Neuronal stem cell (in vitro differentiated cells): ENCODE results near the gene ZNF528. TPM values are rescaled to one million over a fixed set of nuclear protein-coding genes. Genes with fewer than 3 reads are reported as not detected.

Experiments used
- DNase-seq: peaks from one replicate; pipeline ENCODE4 v3.0.0-alpha.2; 2013; ENCODE audit warnings: low spot score
- H2AFZ ChIP-seq: one replicate; pipeline ENCODE4 v1.6.1; 2013; ENCODE audit warnings: mild to moderate bottlenecking, low read length, inconsistent platforms
- H2AK5ac ChIP-seq: 2 replicates; pipeline ENCODE4 v1.6.1; 2013; ENCODE audit warnings: low read depth, mild to moderate bottlenecking, inconsistent platforms, low read length, moderate library complexity, mixed read lengths
- H2BK120ac ChIP-seq: 2 replicates; pipeline ENCODE4 v1.6.1; 2013; ENCODE audit warnings: low read depth, mild to moderate bottlenecking, inconsistent platforms, low read length, moderate library complexity, mixed read lengths
- H2BK12ac ChIP-seq: one replicate; pipeline ENCODE4 v1.6.1; 2013; ENCODE audit warnings: low read length, inconsistent platforms
- H2BK15ac ChIP-seq: 2 replicates; pipeline ENCODE4 v1.6.1; 2013; ENCODE audit warnings: mild to moderate bottlenecking, low read length, inconsistent platforms, mixed read lengths
- H2BK5ac ChIP-seq: one replicate; pipeline ENCODE4 v1.6.1; 2013; ENCODE audit warnings: inconsistent platforms, mild to moderate bottlenecking, low read length, moderate library complexity
- H3K14ac ChIP-seq: one replicate; pipeline ENCODE4 v1.6.1; 2013; ENCODE audit warnings: low read length, inconsistent platforms
- H3K18ac ChIP-seq: 2 replicates; pipeline ENCODE4 v1.6.1; 2013; ENCODE audit warnings: low read length, inconsistent platforms
- H3K23ac ChIP-seq: 2 replicates; pipeline ENCODE4 v1.6.1; 2013; ENCODE audit warnings: low read depth, mild to moderate bottlenecking, mixed read lengths, low read length, inconsistent platforms; ENCODE audit not compliant: poor library complexity
- H3K27ac ChIP-seq: replicated peaks from 3 replicates; pipeline ENCODE4 v1.5.1; 2013; ENCODE audit warnings: low read length, inconsistent platforms
- H3K27me3 ChIP-seq, 3 experiments: 2 replicates each; pipeline ENCODE4 v1.6.1; 2013; ENCODE audit warnings: low read length in 3 of 3, mild to moderate bottlenecking in 2 of 3, inconsistent platforms in 1 of 3, low read depth in 1 of 3, mixed read lengths in 1 of 3, moderate library complexity in 1 of 3; ENCODE audit not compliant: control insufficient read depth in 3 of 3, insufficient read depth in 3 of 3
- H3K36me3 ChIP-seq, 2 donors: replicated peaks in 1 of 2; 2 replicates each; pipeline ENCODE4 v1.6.1; 2013; ENCODE audit warnings: low read length in 2 of 2; ENCODE audit not compliant: control insufficient read depth in 2 of 2, insufficient read depth in 2 of 2
- H3K4ac ChIP-seq: 2 replicates; pipeline ENCODE4 v1.6.1; 2013; ENCODE audit warnings: inconsistent platforms, mild to moderate bottlenecking, low read length, moderate library complexity
- H3K4me1 ChIP-seq, 2 donors: 1 replicate in 1 of 2; 2 replicates in 1 of 2; pipeline ENCODE4 v1.6.1; 2013; ENCODE audit warnings: low read length in 2 of 2, low read depth in 1 of 2; ENCODE audit not compliant: control insufficient read depth in 2 of 2, insufficient read depth in 1 of 2
- H3K4me2 ChIP-seq: one replicate; pipeline ENCODE4 v1.6.1; 2013; ENCODE audit warnings: mild to moderate bottlenecking, low read length, inconsistent platforms; ENCODE audit not compliant: insufficient read depth, poor library complexity, severe bottlenecking
- H3K4me3 ChIP-seq, 2 donors: 2 replicates each; pipeline ENCODE4 v1.5.1; 2013; ENCODE audit warnings: low read length in 2 of 2, mild to moderate bottlenecking in 2 of 2, inconsistent platforms in 1 of 2, moderate library complexity in 1 of 2
- H3K79me1 ChIP-seq: one replicate; pipeline ENCODE4 v1.6.1; 2013; ENCODE audit warnings: low read depth, mild to moderate bottlenecking, inconsistent platforms, low read length, moderate library complexity
- H3K9ac ChIP-seq: one replicate; pipeline ENCODE4 v1.6.1; 2013; ENCODE audit warnings: mild to moderate bottlenecking, low read depth, low read length, inconsistent platforms; ENCODE audit not compliant: poor library complexity
- H3K9me3 ChIP-seq, 2 donors: replicated peaks in 1 of 2; 2 replicates each; pipeline versions ENCODE3 to v1.6.1; 2013; ENCODE audit warnings: low read length in 2 of 2, mild to moderate bottlenecking in 2 of 2, inconsistent platforms in 1 of 2, low read depth in 1 of 2, mixed read lengths in 1 of 2, moderate library complexity in 1 of 2; ENCODE audit not compliant: control insufficient read depth in 2 of 2, insufficient read depth in 1 of 2
- H4K8ac ChIP-seq: one replicate; pipeline ENCODE4 v1.6.1; 2013; ENCODE audit warnings: low read depth, mild to moderate bottlenecking, inconsistent platforms, low read length, moderate library complexity
- H4K91ac ChIP-seq: one replicate; pipeline ENCODE4 v1.6.1; 2013; ENCODE audit warnings: low read length, low read depth, mild to moderate bottlenecking, inconsistent platforms; ENCODE audit not compliant: poor library complexity
- WGBS, 2 donors: extraction: QIAGEN DNeasy Blood & Tissue Kit; methylation state at CpG; one replicate each; pipeline ENCODE4 v1.1.7; 2013; ENCODE audit warnings: missing lambda C conversion rate in 2 of 2, mixed read lengths in 1 of 2; ENCODE audit not compliant: insufficient read length in 2 of 2, insufficient replicate concordance in 1 of 2; ENCODE audit errors: extremely low coverage in 2 of 2; 5-methylcytosine and 5-hydroxymethylcytosine counted together
- polyA plus RNA-seq, 2 experiments: library from polyadenylated mRNA; stranded (reverse); fragments of 200-250 nt; gene quantifications; one replicate each; pipeline ENCODE4 v1.2.3, GENCODE V29; 2013

The ZNF528 gene
- polyA plus RNA-seq (2013, experiment 1 of 2): 5.1 TPM
- polyA plus RNA-seq (2013, experiment 2 of 2): 5.6 TPM

GRCh38 chr19:52397310-52398080 lies at the start of gene ZNF528:
ZNF528 (plus strand) TSS chr19:52397849; CDS start chr19:52402014, 4,165 bp downstream.
- H3K4me1 ChIP-seq: peaks cover 0 to 1% of the 10 kb centered on the region in 2 donors
- no peak within 1 kb of the TSS for H2BK120ac ChIP-seq
- no peak within 1 kb of the TSS for H3K14ac ChIP-seq
- no peak within 1 kb of the TSS for H3K27ac ChIP-seq
- H3K4me3 ChIP-seq: peak within 1 kb of the TSS; percentile 62 to 75
- peak within 1 kb of the TSS; percentile 57 for H3K18ac ChIP-seq
- H2AK5ac ChIP-seq: no peak within 1 kb of the TSS
- H3K4ac ChIP-seq: no peak within 1 kb of the TSS
- no peak within 1 kb of the TSS for H4K8ac ChIP-seq
- no peak within 1 kb of the TSS for H2BK15ac ChIP-seq
- H2BK5ac ChIP-seq: no peak within 1 kb of the TSS
- WGBS, 2 donors: no CpG with 5 or more reads among the region's 36 CpGs
- H2BK12ac ChIP-seq: no peak within 1 kb of the TSS
- H3K9me3 ChIP-seq: peaks cover 13 to 50% of the 10 kb centered on the region in 2 donors
- H3K9ac ChIP-seq: peak within 1 kb of the TSS; percentile 53
- H4K91ac ChIP-seq: no peak within 1 kb of the TSS
- H3K36me3 ChIP-seq: peaks cover 4 to 68% of the 10 kb centered on the region in 2 donors
- DNase-seq: peak; percentile 27
- no peak within 1 kb of the TSS for H3K23ac ChIP-seq
- peak within 1 kb of the TSS; percentile 78 for H2AFZ ChIP-seq
- peak within 1 kb of the TSS; percentile 52 for H3K4me2 ChIP-seq
- no peaks in the 10 kb centered on the region for H3K79me1 ChIP-seq
- no peaks in the 10 kb centered on the region for H3K27me3 ChIP-seq

- no peak overlapping the region for H4K91ac ChIP-seq
Observed at GRCh38 chr19:52351512-52351911, 46.1 kb upstream of the ZNF528 start.

GRCh38 chr19:52366414-52366824 lies 31.2 kb upstream of the ZNF528 start:
- Histone ChIP-seq H3K79me1 (peaks cover 2% of the 10 kb centered on the region), H3K9ac (no peak overlapping the region), H3K23ac (no peak overlapping the region), H4K91ac (no peak overlapping the region), H2BK12ac (no peak overlapping the region), H3K4me1 (peaks cover 0 to 5% of the 10 kb centered on the region in 2 donors), H2BK15ac (no peak overlapping the region), H2AK5ac (no peak overlapping the region), H4K8ac (no peak overlapping the region), H3K4me2 (no peak overlapping the region), H3K18ac (no peak overlapping the region), H3K4me3 (no peak overlapping the region), H3K9me3 (peaks cover 19 to 82% of the 10 kb centered on the region in 2 donors), H3K27me3 (no peaks in the 10 kb centered on the region), H2AFZ (no peak overlapping the region), H3K36me3 (peaks cover 17 to 64% of the 10 kb centered on the region in 2 donors), H3K27ac (no peak overlapping the region), H2BK120ac (no peak overlapping the region), H3K14ac (no peak overlapping the region), H3K4ac (no peak overlapping the region), H2BK5ac (no peak overlapping the region)
- no CpG with 5 or more reads among the region's 8 CpGs for WGBS, 2 donors
- no peak for DNase-seq

More at GRCh38 chr19:52351512-52351911, 46.1 kb upstream of the ZNF528 start:
- H3K4me2 ChIP-seq: no peak overlapping the region
- no peak overlapping the region for H3K27ac ChIP-seq
- H3K4me1 ChIP-seq: no peaks in the 10 kb centered on the region
- no peaks in the 10 kb centered on the region for H3K79me1 ChIP-seq
- no CpG with 5 or more reads among the region's 9 CpGs for WGBS, 2 donors
- no peak overlapping the region for H3K18ac ChIP-seq
- H2BK120ac ChIP-seq: no peak overlapping the region
- H2BK12ac ChIP-seq: no peak overlapping the region
- H3K4ac ChIP-seq: no peak overlapping the region
- no peak overlapping the region for H4K8ac ChIP-seq
- H2AK5ac ChIP-seq: no peak overlapping the region
- no peak overlapping the region for H3K14ac ChIP-seq
- no peak overlapping the region for H3K23ac ChIP-seq
- H2BK15ac ChIP-seq: no peak overlapping the region
- no peak overlapping the region for H3K4me3 ChIP-seq
- H3K36me3 ChIP-seq: peaks cover 31 to 93% of the 10 kb centered on the region in 2 donors
- no peaks in the 10 kb centered on the region for H3K27me3 ChIP-seq
- H3K9me3 ChIP-seq: peaks cover 9 to 77% of the 10 kb centered on the region in 2 donors
- no peak overlapping the region for H3K9ac ChIP-seq
- no peak overlapping the region for H2BK5ac ChIP-seq
- no peak overlapping the region for H2AFZ ChIP-seq
- DNase-seq: no peak

- Histone ChIP-seq H3K79me1 (peaks cover 2% of the 10 kb centered on the region), H2BK15ac (no peak within 1 kb of the TSS), H3K9ac (peak within 1 kb of the TSS; percentile 56), H3K23ac (no peak within 1 kb of the TSS), H3K14ac (no peak within 1 kb of the TSS), H3K27ac (peak within 1 kb of the TSS; percentile 85), H2AFZ (peak within 1 kb of the TSS; percentile 96), H2AK5ac (peak within 1 kb of the TSS; percentile 15), H3K27me3 (no peaks in the 10 kb centered on the region), H3K4ac (no peak within 1 kb of the TSS), H3K36me3 (peaks cover 18 to 55% of the 10 kb centered on the region in 2 donors), H2BK5ac (peak within 1 kb of the TSS; percentile 67), H3K18ac (peak within 1 kb of the TSS; percentile 24), H2BK120ac (no peak within 1 kb of the TSS), H3K9me3 (peaks cover 15 to 72% of the 10 kb centered on the region in 2 donors), H3K4me3 (peak within 1 kb of the TSS; percentile 90 to 91), H4K91ac (no peak within 1 kb of the TSS), H3K4me1 (peaks cover 0 to 5% of the 10 kb centered on the region in 2 donors), H2BK12ac (no peak within 1 kb of the TSS), H3K4me2 (peak within 1 kb of the TSS; percentile 72), H4K8ac (no peak within 1 kb of the TSS)
- peak; percentile 83 for DNase-seq
- WGBS, 2 donors: no CpG with 5 or more reads among the region's 52 CpGs
Observed at GRCh38 chr19:52369559-52370340, 27.9 kb upstream of the ZNF528 start, which contains the start of gene ZNF880. ZNF880 (plus strand) TSS chr19:52369923; CDS start chr19:52369966, 43 bp downstream.
